Endothelial cell (in vitro differentiated cells): ENCODE data around the gene USP9X. TPM values are rescaled to one million over a fixed set of nuclear protein-coding genes. Genes with fewer than 3 reads are reported as not detected.
A peak's percentile ranks its signal among the peaks of the same experiment; 100 is the strongest.

Experiments used
- DNase-seq: peaks from one replicate; pipeline ENCODE4 v3.0.0; 2021; ENCODE audit warnings: low spot score
- H3K27ac Mint-ChIP-seq: one replicate; pipeline ENCODE4 v1.8.0; 2021; ENCODE audit warnings: mixed read lengths, inconsistent platforms; ENCODE audit not compliant: unreplicated experiment
- H3K27me3 Mint-ChIP-seq: one replicate; pipeline ENCODE4 v1.8.0; 2021; ENCODE audit warnings: mild to moderate bottlenecking, moderate library complexity, mixed read lengths, inconsistent platforms; ENCODE audit not compliant: unreplicated experiment
- H3K36me3 Mint-ChIP-seq: one replicate; pipeline ENCODE4 v1.8.0; 2021; ENCODE audit warnings: mild to moderate bottlenecking, low read depth, mixed read lengths, inconsistent platforms; ENCODE audit not compliant: unreplicated experiment
- H3K4me1 Mint-ChIP-seq: one replicate; pipeline ENCODE4 v1.8.0; 2021; ENCODE audit warnings: mild to moderate bottlenecking, mixed read lengths, inconsistent platforms; ENCODE audit not compliant: unreplicated experiment
- H3K4me3 Mint-ChIP-seq: one replicate; pipeline ENCODE4 v1.8.0; 2021; ENCODE audit warnings: mild to moderate bottlenecking, mixed read lengths, inconsistent platforms; ENCODE audit not compliant: unreplicated experiment
- H3K9me3 Mint-ChIP-seq: one replicate; pipeline ENCODE4 v1.8.0; 2021; ENCODE audit warnings: mixed read lengths, inconsistent platforms; ENCODE audit not compliant: unreplicated experiment
- total RNA-seq: library from RNA; stranded (reverse); fragmentation: NEBNext Ultra II Directional; extraction: Animal tissue kit (Norgen Biotek cat#: 25700); gene quantifications from one replicate; pipeline ENCODE4 v1.2.1, GENCODE V29; 2021; ENCODE audit not compliant: unreplicated experiment
- TF ChIP-seq, protein P1 (sequence below): fragments of 200-600 bp; sonication (generic); IDR thresholded peaks from one replicate; pipeline ENCODE4 v1.5.0; 2021; ENCODE audit warnings: antibody characterized with exemption; ENCODE audit not compliant: unreplicated experiment

Gene USP9X
- total RNA-seq, 1 donor from 2014 or later = 72.9 TPM

DNA sequence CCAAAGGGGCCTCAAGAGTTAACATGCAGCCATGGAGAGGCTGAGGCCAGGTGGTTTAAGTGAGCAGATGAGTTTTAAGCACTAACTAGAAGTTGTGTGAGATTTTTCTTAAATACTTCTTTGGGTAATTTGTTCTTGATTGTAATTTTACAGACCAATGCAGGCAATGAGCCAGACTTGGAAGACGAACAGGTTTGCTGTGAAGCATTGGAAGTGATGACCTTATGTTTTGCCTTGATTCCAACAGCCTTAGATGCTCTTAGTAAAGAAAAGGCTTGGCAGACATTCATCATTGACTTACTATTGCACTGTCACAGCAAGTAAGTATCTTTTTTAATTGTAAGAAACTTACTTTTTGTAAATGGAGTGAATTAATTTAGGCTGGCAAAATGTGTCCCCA is 103.9 kb downstream of the USP9X start:
- no peak for DNase-seq
- Mint-ChIP-seq H3K27ac (no peak overlapping the region), H3K4me1 (no peaks in the 10 kb centered on the region), H3K36me3 (peaks cover 7% of the 10 kb centered on the region), H3K9me3 (no peaks in the 10 kb centered on the region), H3K4me3 (no peak overlapping the region), H3K27me3 (no peaks in the 10 kb centered on the region)
- TF ChIP-seq, protein P1, sequence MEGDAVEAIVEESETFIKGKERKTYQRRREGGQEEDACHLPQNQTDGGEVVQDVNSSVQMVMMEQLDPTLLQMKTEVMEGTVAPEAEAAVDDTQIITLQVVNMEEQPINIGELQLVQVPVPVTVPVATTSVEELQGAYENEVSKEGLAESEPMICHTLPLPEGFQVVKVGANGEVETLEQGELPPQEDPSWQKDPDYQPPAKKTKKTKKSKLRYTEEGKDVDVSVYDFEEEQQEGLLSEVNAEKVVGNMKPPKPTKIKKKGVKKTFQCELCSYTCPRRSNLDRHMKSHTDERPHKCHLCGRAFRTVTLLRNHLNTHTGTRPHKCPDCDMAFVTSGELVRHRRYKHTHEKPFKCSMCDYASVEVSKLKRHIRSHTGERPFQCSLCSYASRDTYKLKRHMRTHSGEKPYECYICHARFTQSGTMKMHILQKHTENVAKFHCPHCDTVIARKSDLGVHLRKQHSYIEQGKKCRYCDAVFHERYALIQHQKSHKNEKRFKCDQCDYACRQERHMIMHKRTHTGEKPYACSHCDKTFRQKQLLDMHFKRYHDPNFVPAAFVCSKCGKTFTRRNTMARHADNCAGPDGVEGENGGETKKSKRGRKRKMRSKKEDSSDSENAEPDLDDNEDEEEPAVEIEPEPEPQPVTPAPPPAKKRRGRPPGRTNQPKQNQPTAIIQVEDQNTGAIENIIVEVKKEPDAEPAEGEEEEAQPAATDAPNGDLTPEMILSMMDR = no peak

DNA sequence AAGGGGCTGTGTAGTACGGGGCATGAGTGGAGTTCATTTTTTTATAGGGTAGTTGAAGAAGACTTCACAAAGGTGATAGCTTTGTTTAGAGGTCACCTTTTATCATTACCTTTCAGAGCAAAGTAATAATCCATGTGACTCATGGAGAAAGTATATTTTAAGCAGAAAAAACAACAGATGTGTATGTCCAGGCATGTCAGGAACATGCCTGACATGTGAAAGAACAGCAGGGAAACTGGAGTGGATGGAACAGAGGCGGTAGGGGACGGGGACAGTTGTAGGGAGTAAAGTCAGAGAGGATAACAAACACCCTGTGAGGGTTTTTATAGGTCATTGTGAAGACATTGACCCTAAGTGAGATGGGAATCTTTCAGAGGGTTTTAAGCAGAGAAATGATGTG is 107.6 kb downstream of the USP9X start:
- no peaks in the 10 kb centered on the region for H3K4me1 Mint-ChIP-seq
- TF ChIP-seq, protein P1 = no peak
- H3K27ac Mint-ChIP-seq = peak overlapping the region; percentile 68
- no peaks in the 10 kb centered on the region for H3K9me3 Mint-ChIP-seq
- no peak overlapping the region for H3K4me3 Mint-ChIP-seq
- no peak for DNase-seq
- H3K27me3 Mint-ChIP-seq = no peaks in the 10 kb centered on the region
- peaks cover 7% of the 10 kb centered on the region for H3K36me3 Mint-ChIP-seq

DNA sequence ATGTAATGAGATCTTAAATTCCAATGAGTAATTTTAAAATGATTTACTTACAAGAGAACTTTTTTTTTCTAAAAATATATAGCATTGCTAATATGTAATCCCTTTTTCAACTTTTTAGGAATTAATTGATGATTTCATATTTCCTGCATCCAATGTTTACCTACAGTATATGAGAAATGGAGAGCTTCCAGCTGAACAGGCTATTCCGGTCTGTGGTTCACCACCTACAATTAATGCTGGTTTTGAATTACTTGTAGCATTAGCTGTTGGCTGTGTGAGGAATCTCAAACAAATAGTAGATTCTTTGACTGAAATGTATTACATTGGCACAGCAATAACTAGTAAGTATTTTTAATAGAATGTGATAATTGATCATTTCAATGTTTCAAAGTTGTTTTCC is 113.2 kb downstream of the USP9X start:
- DNase-seq = no peak
- Mint-ChIP-seq H3K4me1 (no peaks in the 10 kb centered on the region), H3K4me3 (no peak overlapping the region), H3K9me3 (no peaks in the 10 kb centered on the region), H3K36me3 (no peaks in the 10 kb centered on the region), H3K27me3 (no peaks in the 10 kb centered on the region), H3K27ac (no peak overlapping the region)
- TF ChIP-seq, protein P1 = no peak

DNA sequence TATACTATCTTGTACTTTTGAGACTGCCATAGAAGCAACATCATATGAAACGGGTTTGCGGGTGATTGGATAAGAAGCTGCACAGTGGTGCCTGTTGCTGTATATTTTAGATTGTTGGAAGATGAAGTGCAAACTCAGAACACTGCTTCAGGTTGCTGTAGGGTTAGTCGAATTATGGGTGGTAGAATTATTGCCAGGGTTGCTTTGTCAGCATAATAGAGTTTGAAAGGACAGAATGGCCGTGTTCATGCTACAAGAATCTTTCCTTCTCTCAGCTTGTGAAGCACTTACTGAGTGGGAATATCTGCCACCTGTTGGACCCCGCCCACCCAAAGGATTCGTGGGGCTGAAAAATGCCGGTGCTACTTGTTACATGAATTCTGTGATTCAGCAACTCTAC is 115.5 kb downstream of the USP9X start:
- Mint-ChIP-seq H3K27ac (no peak overlapping the region), H3K4me3 (no peak overlapping the region), H3K4me1 (no peaks in the 10 kb centered on the region), H3K27me3 (no peaks in the 10 kb centered on the region), H3K9me3 (no peaks in the 10 kb centered on the region), H3K36me3 (peaks cover 3% of the 10 kb centered on the region)
- TF ChIP-seq, protein P1 = no peak
- DNase-seq = no peak

DNA sequence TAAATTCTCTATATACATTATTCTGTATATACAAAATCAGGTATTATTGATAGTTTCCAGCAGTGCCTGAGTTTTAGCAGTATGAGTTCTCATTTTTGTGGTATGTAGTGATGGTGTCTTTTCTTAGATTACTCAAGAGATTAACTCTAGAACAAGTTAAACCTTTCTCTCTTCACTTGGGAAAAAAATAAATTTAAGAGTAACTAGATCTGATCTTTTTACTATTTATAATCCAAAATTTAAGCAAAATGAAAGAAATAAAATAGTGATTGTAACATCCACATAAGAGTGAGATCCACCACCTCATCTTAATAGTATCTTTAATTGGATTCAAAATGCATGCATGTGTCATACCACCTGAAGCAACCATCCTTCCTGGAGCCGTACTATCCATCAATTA is 124.6 kb downstream of the USP9X start:
- TF ChIP-seq, protein P1 = no peak
- Mint-ChIP-seq H3K36me3 (peaks cover 11% of the 10 kb centered on the region), H3K4me1 (no peaks in the 10 kb centered on the region), H3K4me3 (no peak overlapping the region), H3K9me3 (no peaks in the 10 kb centered on the region), H3K27me3 (no peaks in the 10 kb centered on the region), H3K27ac (no peak overlapping the region)
- DNase-seq = no peak
